22Rv1 (cell line): ENCODE results near the gene QPCTL.

Experiments used
- H3K27ac ChIP-seq: fragments of 450-650 bp; 2 replicates; pipeline ENCODE4 v1.5.1; 2017
- CTCF ChIP-seq: fragments of 450-650 bp; IDR thresholded peaks from 2 replicates; pipeline ENCODE4 v1.5.1; 2017; ENCODE audit warnings: mild to moderate bottlenecking
- ZFX ChIP-seq: fragments of 450-650 bp; IDR thresholded peaks from 2 replicates; pipeline ENCODE4 v1.6.1; 2017; ENCODE audit warnings: antibody characterized with exemption, borderline replicate concordance

QPCTL gene

GRCh38 chr19:45693106-45693788, 781 bp downstream of the QPCTL start:
- TF ChIP-seq CTCF: peak; percentile 97
- TF ChIP-seq ZFX: no peak

GRCh38 chr19:45701676-45702075, 9.2 kb downstream of the QPCTL start:
- H3K27ac ChIP-seq: no peak overlapping the region
- TF ChIP-seq CTCF (no peak), ZFX (no peak)

More at GRCh38 chr19:45693106-45693788, 781 bp downstream of the QPCTL start:
- H3K27ac ChIP-seq: peak overlapping the region; percentile 91

GRCh38 chr19:45705115-45705514, 12.6 kb downstream of the QPCTL start:
- H3K27ac ChIP-seq: 0 out of 2 replicates have a peak overlapping the region, but pooled peaks have one; percentile 23
- TF ChIP-seq CTCF: no peak
- no peak for TF ChIP-seq ZFX

- TF ChIP-seq CTCF (no peak), ZFX (no peak)
- no peak overlapping the region for H3K27ac ChIP-seq
These were observed 13.4 kb downstream of the QPCTL start for GRCh38 chr19:45705710-45706415.

- no peak for TF ChIP-seq CTCF
- no peak for TF ChIP-seq ZFX
These were observed 18.1 kb downstream of the QPCTL start for GRCh38 chr19:45710356-45711130.

GRCh38 chr19:45711851-45712698, 19.6 kb downstream of the QPCTL start:
- TF ChIP-seq ZFX (no peak), CTCF (no peak)
- no peak overlapping the region for H3K27ac ChIP-seq

More at GRCh38 chr19:45710356-45711130, 18.1 kb downstream of the QPCTL start:
- H3K27ac ChIP-seq: no peak overlapping the region
